HG03135 (cell line): ENCODE results near the gene SHISA6.

Experiments used
- ATAC-seq: cut with Tn5 transposase; IDR thresholded peaks from one replicate; pipeline ENCODE4 v1.9.1; 2021; ENCODE audit warnings: mild to moderate bottlenecking, moderate library complexity; ENCODE audit not compliant: unreplicated experiment

Gene SHISA6

DNA sequence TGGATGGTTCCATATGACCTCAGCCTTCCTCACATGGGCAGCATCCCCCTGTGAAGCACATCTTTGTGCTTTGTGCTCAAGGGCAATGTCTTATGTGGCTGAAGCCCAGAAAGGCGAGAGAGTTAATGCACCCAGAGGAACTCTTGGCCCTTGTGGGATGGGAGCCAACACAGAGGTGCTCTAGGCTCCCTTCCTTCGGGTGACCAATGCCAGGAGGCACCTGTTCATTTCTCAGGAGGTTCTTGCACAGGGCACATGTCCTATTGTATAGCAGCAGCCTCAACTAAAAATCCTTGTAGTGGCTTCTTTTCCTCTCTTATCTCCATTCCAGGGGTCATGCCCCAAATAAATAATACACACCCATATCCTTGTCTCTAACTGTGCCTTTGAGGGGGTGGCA is 273.6 kb downstream of the SHISA6 start:
- no peak for ATAC-seq

DNA sequence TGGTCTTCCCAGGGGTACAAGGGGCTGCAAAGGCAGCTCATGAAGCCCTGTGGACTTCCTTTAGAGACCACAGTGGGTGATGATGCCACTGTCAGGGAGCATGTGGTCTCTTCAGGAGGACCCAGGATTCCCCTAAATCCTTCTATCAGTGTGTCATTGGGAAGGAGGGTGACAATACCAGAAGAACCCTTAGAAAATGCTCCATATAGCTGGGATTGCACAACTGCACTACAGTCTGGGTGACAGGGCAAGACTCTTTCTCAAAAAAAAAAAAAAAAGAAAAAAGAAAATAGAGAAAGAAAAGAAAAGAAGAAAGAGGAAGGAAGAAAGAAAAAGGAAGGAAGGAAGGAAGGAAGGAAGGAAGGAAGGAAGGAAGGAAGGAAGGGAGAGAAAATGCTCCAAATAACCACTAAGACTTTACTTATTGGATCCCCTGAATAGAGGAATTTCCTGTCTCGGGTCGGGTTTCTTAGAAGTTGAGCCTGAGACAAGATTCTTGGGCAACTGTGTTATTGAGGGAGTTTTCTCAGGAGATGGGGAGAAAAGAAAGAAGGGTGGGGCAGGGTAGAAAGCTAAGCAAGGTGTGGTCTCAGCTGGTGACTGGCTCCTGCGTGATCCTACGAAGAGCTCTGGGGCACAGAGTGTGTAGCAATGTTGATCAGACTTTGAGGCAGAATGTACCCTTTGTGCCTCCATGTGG is 274.1 kb downstream of the SHISA6 start:
- no peak for ATAC-seq

DNA sequence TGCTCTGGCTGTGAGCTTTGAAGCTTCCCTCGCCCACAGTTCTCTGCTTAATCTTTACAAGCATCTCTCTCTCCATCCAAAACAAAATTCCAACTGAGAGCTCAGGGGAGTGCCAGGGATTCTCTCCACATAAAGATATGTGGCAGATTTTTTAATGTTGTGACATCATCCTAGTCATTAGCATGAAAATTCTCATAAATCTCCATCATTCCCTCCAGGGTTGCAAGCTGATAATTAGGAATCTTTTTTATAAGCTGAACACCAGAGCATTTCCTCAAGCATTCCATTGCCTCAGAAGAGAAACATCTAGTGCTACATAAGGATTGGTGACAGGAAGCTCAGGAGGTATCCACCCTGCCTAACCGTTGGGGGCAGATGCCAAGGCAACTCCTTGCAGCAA is 274.9 kb downstream of the SHISA6 start:
- ATAC-seq: no peak

DNA sequence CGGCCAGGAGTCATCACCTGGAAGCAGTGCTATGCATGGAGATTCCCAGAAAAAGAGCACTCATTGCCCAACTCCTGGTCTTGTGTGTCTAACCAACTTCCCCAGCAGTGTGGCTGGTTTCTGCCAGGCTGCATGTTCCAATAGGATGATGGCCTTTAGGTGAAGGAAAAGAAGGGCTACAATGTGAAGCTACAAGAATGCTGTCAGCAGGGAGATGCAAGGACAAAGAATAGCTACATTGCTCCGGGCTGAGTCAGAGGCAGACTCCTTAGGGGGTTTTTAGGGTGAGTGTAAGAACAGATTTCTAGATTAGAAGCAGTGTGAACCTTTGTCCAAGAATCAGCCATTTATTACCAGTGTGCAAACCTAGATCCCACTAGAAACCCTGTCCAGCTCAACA is 294.2 kb downstream of the SHISA6 start:
- no peak for ATAC-seq

DNA sequence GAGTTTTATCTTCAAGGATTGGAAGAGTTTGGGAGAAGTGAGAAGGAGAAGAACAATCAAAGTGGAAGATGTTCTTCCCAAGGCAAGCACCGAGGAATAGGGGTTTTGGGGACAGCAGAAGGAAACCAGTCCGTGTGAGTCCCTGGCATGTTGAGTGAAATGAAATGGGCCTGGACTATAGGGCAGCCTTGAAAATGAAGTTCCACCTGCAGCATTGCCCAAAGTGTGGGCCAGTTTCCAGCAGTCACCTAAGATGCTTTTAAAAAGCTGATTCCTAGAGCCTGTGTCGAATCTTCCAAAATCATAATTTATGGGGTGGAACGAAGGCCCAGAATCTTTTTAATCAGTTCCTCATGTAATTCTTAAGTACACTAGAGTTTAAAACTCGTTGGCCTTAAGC is 297.4 kb downstream of the SHISA6 start:
- no peak for ATAC-seq

DNA sequence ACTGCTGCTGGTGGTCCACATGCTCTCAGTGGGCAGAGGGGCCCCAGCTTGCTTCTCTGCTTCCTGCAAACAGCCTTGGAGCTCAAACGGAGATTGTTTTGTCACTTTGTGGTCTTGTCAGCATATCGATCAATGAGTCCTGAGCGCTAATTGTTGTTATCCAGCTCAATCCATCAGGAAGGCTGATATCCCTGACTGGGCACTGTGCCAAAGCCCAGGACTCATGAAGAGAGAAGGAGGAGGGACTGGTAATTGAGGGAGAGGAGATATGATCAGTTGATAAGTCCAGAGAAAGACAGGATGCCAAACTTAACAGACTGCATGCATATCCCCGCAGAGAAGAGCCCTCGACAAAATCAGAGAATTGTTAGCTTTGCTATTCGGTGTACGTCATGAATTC is 298.6 kb downstream of the SHISA6 start:
- ATAC-seq: no peak

DNA sequence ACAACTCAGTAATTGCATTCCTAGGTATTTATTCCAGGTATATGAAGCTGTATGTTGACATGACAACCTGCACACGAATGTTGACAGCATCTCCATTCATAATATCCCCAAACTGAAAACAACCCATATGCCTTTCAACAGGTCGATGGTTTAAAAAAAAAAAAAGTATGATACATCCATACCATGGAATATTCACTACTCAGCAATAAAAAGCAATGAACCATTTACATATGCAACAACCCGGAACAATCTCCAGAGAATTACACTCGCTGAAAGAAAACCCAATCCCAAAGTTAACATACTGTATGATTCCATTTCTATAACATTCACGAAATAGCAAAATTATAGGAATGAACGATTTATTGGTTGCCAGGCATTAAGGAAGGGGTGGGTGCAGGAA is 304.0 kb downstream of the SHISA6 start:
- no peak for ATAC-seq

DNA sequence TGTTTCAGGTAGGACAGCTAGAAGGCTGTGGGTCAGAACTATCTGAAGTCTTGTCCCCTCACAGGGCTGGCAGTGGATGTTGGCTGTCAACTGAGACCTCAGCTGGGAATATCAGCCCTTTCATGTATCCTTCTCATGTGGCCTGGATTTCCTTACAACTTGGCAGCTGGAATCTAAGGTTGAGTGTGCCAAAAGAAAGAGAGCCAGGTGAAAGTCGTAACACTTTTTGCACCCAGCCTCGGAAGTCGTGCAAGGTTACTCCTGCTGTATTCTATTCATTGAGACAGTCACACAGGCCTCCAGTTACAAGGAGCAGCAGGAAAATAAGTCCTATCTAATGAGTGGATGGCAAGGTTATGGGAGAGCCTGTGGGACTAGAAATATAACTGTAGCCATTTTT is 304.7 kb downstream of the SHISA6 start:
- no peak for ATAC-seq

DNA sequence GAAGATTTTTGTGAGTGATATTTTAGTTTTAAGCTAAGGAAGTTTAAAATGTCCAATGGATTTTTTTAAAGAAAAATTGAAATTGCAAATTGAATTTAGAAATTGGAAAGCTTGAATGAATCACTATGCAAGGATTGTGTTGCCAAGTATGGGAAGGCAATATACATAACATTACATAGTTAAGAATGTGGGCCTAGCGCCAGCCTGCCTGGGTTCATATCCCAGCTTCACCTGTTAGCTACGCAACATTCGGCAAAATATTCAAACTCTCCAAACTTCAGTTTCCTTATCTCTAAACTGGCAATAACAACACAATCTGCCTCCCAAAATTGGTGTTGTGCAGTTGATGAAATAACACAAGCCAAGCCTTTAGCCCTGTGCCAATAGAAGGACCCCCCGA is 306.8 kb downstream of the SHISA6 start:
- ATAC-seq: no peak

DNA sequence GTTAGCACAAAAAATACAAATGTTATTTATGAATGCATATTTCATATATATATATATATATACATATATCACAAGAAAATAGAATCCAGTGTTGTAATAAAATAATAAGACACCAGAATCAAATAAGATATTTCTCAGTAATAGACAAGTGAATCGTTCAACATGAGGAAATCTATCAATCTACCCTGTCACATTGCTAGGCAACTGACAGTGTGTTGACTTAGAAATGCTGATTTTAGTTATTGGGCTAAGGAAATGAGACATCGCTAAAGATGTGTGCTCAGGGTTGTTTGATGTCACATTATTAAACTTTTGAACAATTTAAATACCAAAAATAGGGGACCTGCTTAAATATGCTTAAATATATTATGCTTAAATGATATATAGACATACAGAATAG is 307.4 kb downstream of the SHISA6 start:
- no peak for ATAC-seq

DNA sequence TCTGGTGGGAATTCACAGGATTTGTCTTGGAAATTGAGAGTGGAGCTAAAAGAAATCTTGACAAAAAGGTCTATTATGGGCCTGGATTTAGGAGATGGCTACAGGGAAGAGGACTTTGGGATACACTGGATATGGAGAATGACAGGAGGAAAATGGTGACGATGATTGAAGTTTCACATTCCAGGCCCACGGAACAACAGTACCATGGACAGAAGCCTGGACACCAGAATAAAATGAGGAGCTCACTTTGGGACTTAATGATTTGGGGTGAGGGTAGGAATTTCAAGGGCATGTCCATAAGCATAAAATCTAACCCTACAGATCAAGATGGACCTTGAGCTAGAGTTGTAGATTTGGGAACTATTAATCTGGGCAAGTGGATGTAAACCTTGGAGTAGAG is 309.4 kb downstream of the SHISA6 start:
- ATAC-seq: no peak

DNA sequence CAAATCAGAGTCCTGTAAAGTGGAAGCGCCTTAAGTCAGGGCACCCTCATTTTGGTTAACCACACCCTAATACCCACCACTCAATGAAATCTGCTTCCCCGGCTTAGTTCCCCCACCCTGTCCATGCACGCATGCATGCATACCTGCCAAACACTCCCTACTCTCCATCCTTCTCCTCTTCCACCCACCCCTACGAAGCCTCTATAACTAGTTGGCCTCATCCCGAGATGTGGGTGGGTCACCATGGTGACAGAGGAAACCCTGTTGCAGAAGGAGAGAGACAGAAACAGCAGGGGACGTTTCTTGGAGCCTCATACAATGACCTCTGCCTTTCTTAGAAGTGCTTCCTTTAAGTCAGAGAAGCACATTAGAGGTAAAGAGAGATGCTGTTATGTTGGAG is 310.4 kb downstream of the SHISA6 start:
- no peak for ATAC-seq

DNA sequence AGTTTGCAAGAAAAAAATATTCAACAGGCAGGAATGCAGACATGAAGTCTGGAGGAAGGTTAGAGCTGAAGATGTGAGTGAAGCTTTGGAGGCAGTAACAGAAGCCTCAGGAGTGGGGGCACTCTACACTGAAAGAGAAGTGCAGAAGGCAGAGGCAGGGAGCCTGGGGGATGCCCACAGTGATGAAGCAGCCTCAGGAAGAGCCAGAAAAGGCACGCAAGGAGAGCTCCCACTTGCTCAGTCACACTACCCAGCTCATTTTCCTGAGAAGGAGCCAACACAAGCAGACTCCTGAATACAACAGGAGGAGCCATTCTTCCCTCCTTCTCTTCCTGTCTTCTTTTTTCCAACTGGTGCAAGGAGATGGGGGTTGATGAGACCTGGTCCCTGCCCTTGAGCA is 312.1 kb downstream of the SHISA6 start:
- no peak for ATAC-seq

DNA sequence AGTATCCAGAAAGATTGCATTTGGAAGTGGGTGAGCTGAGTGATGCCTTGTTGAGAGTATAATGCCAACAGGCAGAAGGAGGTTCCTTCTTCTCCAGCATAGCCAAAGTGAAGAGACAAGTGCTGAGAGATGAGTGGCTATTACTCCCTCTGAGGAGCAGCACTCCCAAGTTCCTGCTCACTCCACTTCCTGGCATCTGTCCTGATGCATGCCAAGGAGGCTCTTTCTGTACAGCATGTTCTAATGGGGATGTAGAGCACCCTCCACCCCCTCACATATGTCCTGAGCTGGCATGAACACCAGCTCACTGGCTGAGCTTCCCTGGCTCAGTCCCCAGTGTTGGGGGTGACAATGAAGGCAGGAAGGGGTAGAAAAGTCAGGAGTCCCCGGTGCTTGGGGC is 313.0 kb downstream of the SHISA6 start:
- no peak for ATAC-seq

DNA sequence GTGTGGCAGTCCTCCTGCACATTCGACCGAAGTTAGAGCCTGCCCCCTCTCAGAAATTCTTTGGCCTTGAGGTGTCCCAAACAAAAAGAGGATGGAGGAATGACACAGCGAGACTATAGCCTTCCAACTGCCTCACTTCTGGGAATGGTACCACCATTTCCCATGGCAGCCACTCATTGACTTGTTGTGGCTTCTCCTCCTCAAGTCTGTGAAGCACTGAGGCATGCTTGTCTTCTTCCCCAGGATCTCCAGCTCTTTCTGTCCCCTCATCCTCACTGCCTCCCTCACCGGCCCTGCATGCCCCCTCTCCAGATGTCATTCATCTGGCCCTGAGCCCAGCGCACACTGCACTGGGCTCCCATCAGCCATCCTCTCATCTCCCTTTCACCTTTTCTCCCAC is 313.5 kb downstream of the SHISA6 start:
- ATAC-seq: no peak

DNA sequence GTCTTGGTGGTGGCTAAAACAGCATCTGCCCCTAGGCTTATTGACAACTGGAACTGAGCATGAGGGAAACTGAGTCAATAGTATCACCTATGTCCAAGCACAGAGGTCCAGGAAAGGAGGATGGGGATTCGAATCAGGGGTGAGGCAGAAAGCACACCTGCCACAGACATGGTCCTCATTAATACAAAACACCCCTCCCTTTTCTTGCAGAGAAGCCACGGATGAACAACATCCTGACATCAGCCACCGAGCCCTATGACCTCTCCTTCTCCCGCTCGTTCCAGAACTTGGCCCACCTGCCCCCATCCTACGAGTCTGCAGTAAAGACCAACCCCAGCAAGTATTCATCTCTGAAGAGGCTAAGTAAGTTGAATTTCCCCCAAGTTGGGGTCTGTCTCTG is 314.5 kb downstream of the SHISA6 start:
- no peak for ATAC-seq

DNA sequence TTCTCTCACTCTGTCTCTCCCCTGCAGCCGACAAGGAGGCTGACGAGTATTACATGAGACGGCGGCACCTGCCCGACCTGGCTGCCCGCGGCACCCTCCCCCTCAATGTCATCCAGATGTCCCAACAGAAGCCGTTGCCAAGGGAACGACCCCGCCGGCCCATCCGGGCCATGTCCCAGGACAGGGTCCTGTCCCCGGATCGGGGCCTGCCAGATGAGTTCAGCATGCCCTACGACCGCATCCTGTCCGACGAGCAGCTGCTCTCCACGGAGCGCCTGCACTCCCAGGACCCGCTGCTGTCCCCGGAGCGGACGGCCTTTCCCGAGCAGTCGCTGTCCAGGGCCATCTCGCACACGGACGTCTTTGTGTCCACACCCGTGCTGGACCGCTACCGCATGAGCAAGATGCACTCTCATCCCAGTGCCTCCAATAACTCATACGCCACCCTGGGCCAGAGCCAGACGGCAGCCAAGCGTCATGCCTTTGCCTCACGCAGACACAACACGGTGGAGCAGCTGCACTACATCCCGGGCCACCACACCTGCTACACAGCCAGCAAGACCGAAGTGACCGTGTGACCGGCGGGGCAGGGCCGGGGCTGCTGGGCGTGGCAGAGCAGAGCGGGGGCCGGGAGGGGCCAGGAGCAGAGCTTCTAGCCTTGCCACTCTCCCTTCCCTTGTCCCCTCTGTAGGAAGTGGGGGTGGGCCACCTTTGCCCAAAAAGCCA is 316.9 kb downstream of the SHISA6 start:
- ATAC-seq: no peak

DNA sequence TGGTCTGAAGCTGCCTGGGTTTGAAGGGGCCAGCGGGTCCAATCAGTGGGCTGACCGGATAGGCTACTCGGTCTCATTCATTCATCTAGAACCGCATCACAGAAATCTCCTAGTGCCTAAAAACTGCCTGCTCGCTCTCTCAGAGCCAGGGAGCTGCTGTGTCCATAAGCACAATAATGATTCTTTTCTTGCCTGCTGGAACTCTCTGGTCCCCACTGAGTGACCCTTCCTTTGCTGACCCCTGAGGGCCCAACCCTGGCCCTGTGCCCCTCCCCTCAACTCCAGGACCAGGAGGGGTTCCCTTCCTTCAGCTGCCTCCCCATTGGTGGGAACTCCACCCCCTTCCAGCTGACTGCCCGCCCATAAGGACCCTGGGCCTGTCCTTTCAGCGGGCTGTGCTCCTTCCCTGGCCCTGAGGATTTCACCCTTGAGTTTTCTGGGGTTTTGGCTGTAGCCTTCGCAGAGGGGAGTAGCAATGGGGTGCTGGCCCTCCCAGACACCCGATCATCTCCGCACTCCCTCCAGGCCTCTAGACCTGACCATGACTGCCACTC is 317.7 kb downstream of the SHISA6 start:
- ATAC-seq: no peak

DNA sequence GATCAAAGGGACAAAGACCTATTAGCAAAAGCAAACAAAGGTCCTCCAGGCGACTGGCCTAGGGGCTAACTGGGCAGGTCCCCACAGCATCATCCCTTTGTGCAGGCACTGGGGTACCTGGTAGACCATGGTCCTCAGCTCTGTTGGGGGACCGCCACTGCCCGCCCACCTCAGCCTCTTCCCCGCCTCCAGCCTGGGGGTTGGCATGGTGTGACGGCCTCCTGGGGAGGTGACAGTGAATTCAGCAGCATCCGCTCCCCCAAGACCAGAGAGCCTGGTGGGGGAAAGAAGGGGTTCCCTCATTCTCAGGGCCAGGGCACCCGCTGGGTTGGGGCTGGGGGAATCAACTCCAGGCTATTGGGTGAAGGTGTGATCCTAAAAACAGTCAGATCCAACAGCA is 318.6 kb downstream of the SHISA6 start:
- ATAC-seq: no peak

DNA sequence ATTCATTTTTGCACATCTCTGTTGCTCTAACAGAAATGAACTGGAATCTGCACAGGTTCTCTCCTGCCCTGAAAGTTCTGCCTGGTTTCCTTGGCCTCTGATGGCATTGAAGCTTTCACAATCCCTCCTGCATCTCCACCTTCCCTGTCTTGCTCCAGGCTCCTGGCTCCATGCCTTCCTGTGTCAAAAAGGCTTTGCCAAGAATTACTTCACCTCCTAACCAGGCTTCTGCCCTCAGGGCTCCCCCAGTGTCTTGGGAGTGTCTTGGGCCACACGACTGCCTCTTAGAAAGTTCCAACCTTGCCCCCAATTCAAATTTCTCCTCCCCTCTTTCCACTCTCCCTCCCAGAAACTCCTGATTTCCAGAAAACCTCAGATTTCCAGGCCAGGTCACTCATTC is 320.3 kb downstream of the SHISA6 start:
- no peak for ATAC-seq

DNA sequence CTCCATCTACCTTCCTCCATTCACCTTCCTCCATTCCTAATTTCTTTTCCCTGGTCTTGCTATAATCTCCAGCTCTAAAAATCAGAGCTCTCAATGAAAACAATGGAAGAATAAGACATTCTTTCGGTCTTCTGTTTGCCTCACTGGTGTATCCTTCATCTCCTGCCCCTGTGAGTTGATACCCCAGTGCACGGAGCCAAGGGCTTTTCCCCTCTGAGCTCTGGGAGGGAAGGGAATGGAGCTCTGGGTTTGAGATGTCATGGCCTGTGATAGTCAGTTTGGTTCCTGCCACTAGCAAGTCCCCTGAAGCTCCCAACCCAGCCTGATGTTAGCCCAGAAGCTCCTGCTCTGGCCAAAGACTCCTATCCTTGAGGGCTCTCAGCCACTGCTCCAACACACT is 320.7 kb downstream of the SHISA6 start:
- ATAC-seq: no peak

DNA sequence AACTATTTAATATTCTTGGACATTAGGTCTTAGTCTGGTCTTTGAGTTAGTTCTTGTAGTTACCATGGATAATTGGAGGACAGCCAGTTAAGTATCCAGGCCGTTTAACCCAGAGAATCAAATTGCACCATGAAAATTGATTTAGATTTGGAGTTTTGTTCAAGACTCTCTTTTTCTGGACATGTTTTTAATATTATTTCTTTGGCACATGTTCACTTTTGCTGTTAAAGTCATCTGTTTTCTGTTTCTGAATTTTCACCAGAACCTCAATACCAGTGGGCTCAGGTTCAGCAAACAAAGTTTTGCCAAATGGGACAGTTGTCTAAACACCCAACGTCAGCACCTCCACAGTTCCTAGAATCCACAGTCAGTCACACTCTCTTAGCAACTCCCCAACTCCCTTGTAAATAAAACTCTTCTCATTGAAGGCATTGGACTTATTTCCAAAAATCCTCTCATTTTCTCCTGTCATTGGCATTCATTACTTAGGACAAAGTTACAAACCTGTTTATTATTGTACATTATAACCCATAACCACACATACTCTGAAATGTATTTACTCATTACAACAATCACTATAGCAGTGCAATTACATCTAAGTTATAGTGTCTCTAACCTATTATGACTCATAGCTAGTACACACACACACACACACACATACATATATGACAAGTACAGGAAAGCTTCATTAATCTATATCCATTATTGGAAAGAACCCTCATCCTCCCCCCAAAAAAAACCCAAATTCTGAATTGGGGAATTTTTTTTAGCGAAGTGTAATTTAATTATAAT is 323.8 kb downstream of the SHISA6 start:
- no peak for ATAC-seq
